ENCODE results near the gene SHQ1.

The SHQ1 gene

DNA sequence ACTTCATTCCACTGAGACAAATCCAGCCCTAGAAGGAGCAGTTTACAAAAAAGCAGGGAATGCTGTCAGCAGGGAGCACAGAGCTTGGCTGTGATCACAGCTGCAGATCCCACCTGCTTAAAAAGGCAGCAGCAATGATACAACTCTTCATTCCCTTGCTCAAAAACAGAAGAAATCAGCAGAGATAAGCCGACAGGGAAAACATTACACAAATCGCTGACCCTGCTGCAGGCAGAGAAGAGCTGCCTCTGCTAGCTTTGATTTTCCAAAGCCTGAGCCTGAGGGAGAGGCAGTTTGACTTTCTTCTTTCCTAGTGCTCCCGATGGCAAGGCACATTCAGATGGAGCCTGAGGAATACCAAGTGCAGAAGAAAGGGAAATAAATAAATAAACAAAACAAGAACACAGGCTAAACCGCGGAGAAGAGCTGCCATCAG is 80.2 kb downstream of the SHQ1 start:
- H3K4me3 ChIP-seq (ENCODE audit: low read length, poor library complexity, severe bottlenecking): no peak overlapping the region
- no peaks in the 10 kb centered on the region for H3K9me2 ChIP-seq (replicated peaks; ENCODE audit: low read depth, low read length)
- TF ChIP-seq EZH2phosphoT487 (IDR thresholded peaks at IDR 0.05; ENCODE audit: borderline replicate concordance): no peak
- TF ChIP-seq, protein P1, sequence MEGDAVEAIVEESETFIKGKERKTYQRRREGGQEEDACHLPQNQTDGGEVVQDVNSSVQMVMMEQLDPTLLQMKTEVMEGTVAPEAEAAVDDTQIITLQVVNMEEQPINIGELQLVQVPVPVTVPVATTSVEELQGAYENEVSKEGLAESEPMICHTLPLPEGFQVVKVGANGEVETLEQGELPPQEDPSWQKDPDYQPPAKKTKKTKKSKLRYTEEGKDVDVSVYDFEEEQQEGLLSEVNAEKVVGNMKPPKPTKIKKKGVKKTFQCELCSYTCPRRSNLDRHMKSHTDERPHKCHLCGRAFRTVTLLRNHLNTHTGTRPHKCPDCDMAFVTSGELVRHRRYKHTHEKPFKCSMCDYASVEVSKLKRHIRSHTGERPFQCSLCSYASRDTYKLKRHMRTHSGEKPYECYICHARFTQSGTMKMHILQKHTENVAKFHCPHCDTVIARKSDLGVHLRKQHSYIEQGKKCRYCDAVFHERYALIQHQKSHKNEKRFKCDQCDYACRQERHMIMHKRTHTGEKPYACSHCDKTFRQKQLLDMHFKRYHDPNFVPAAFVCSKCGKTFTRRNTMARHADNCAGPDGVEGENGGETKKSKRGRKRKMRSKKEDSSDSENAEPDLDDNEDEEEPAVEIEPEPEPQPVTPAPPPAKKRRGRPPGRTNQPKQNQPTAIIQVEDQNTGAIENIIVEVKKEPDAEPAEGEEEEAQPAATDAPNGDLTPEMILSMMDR (conservative IDR thresholded peaks at IDR 0.05; ENCODE audit: low read length): no peak
- no peaks in the 10 kb centered on the region for H3K79me2 ChIP-seq (ENCODE audit: insufficient read depth, low read length)
- no peaks in the 10 kb centered on the region for H3F3A ChIP-seq (ENCODE audit: low read depth)
- H4K20me1 ChIP-seq (ENCODE audit: insufficient read depth, low read length, poor library complexity, severe bottlenecking): no peaks in the 10 kb centered on the region
- no peak overlapping the region for H3K9ac ChIP-seq (ENCODE audit: low read depth, low read length, poor library complexity, severe bottlenecking)
- H3K4me1 ChIP-seq (ENCODE audit: insufficient read depth, low read length, poor library complexity, severe bottlenecking): peaks cover 3% of the 10 kb centered on the region
- H3K9me3 ChIP-seq (ENCODE audit: insufficient read depth, low read depth, low read length): no peaks in the 10 kb centered on the region
- H3K36me3 ChIP-seq (ENCODE audit: insufficient read depth, low read length): peaks cover 9% of the 10 kb centered on the region; the same call in 1 of the 2 replicates
- no peak overlapping the region for H2AFZ ChIP-seq (ENCODE audit: low read length)
- H3K27me3 ChIP-seq (ENCODE audit: insufficient read depth, low read length, poor library complexity, severe bottlenecking): no peaks in the 10 kb centered on the region
- no peak overlapping the region for H3K4me2 ChIP-seq (ENCODE audit: low read depth, low read length, poor library complexity, severe bottlenecking)

DNA sequence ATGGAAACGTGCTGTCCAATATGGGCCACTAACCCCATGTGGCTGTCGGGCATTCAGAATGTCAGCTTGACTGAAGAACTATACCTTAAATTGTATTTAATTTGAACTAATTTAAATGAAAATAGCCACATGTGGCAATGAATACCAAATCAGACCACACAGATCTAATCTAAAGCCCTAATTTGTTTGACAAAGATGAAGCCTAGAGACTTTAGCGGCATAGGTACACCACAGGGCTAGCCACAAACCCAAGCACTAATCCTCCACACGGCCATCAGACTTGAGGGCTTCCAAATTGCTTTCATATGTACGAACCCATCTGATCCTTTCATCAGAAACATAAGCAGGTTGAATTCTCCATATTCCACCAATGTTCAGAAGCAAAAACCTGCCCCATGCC is 81.4 kb downstream of the SHQ1 start:
- Histone ChIP-seq H3K9ac (ENCODE audit: low read depth, low read length, poor library complexity, severe bottlenecking) (no peak overlapping the region), H3K27me3 (ENCODE audit: insufficient read depth, low read length, poor library complexity, severe bottlenecking) (no peaks in the 10 kb centered on the region), H3K4me2 (ENCODE audit: low read depth, low read length, poor library complexity, severe bottlenecking) (no peak overlapping the region)

DNA sequence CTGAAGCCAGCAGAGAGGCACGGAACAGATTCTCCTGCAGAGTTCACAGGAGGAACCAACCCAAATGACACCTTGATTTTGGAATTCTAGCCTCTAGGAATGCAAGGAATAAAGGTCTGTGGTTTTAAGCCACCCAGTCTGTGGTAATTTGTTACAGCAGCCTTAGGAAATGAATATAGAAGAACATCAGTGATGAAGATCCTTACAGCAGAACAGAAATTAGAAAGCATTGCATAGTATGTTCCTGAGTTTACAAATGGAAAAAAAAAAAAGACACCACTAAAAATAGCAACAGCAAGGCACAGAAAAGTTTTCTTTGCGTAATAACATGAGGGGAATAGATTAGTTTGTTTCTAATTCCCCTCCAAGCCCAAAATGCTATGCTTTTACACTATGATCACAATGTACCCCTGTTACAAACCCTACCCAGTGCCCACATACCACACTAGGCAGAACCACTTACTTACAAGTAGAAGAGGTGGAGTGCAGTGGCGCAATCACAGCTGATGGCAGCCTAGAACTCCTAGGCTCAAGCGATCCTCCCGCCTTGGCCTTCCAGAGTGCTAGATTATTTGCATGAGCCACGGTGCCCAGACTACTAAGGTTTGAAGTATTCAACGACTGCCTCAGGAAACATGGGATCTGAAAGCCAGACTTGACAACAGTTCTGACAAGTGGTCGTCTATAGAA is 84.3 kb downstream of the SHQ1 start:
- Histone ChIP-seq H3K79me2 (ENCODE audit: insufficient read depth, low read length) (no peaks in the 10 kb centered on the region), H3K36me3 (ENCODE audit: insufficient read depth, low read length) (peaks cover 4% of the 10 kb centered on the region; the same call in 1 of the 2 replicates), H3K9ac (ENCODE audit: low read depth, low read length, poor library complexity, severe bottlenecking) (no peak overlapping the region), H3K4me1 (ENCODE audit: insufficient read depth, low read length, poor library complexity, severe bottlenecking) (peaks cover 3% of the 10 kb centered on the region), H3K9me3 (ENCODE audit: insufficient read depth, low read depth, low read length) (no peaks in the 10 kb centered on the region), H4K20me1 (ENCODE audit: insufficient read depth, low read length, poor library complexity, severe bottlenecking) (no peaks in the 10 kb centered on the region), H3F3A (ENCODE audit: low read depth) (no peaks in the 10 kb centered on the region), H3K9me2 (replicated peaks; ENCODE audit: low read depth, low read length) (no peaks in the 10 kb centered on the region), H3K4me3 (ENCODE audit: low read length, poor library complexity, severe bottlenecking) (no peak overlapping the region), H2AFZ (ENCODE audit: low read length) (no peak overlapping the region), H3K27me3 (ENCODE audit: insufficient read depth, low read length, poor library complexity, severe bottlenecking) (no peaks in the 10 kb centered on the region), H3K4me2 (ENCODE audit: low read depth, low read length, poor library complexity, severe bottlenecking) (no peak overlapping the region)
- TF ChIP-seq, protein P1 (conservative IDR thresholded peaks at IDR 0.05; ENCODE audit: low read length): no peak
- no peak for TF ChIP-seq EZH2phosphoT487 (IDR thresholded peaks at IDR 0.05; ENCODE audit: borderline replicate concordance)

More for the DNA sequence above, 81.4 kb downstream of the SHQ1 start:
- TF ChIP-seq, protein P1 (conservative IDR thresholded peaks at IDR 0.05; ENCODE audit: low read length): no peak
- peak; percentile 42; the same call in 1 of the 2 replicates for TF ChIP-seq EZH2phosphoT487 (IDR thresholded peaks at IDR 0.05; ENCODE audit: borderline replicate concordance)
- H3K79me2 ChIP-seq (ENCODE audit: insufficient read depth, low read length): no peaks in the 10 kb centered on the region
- no peak overlapping the region for H2AFZ ChIP-seq (ENCODE audit: low read length)
- no peak overlapping the region for H3K4me3 ChIP-seq (ENCODE audit: low read length, poor library complexity, severe bottlenecking)
- peaks cover 3% of the 10 kb centered on the region for H3K4me1 ChIP-seq (ENCODE audit: insufficient read depth, low read length, poor library complexity, severe bottlenecking)
- H3K9me2 ChIP-seq (replicated peaks; ENCODE audit: low read depth, low read length): no peaks in the 10 kb centered on the region
- H3K9me3 ChIP-seq (ENCODE audit: insufficient read depth, low read depth, low read length): no peaks in the 10 kb centered on the region
- no peaks in the 10 kb centered on the region for H4K20me1 ChIP-seq (ENCODE audit: insufficient read depth, low read length, poor library complexity, severe bottlenecking)
- H3F3A ChIP-seq (ENCODE audit: low read depth): no peaks in the 10 kb centered on the region
- peaks cover 9% of the 10 kb centered on the region; the same call in 1 of the 2 replicates for H3K36me3 ChIP-seq (ENCODE audit: insufficient read depth, low read length)

All from Loucy (cell line).